Testis (tissue), 3 donors: ENCODE data around the gene UGT1A10. TPM values are rescaled to one million over a fixed set of nuclear protein-coding genes. Genes with fewer than 3 reads are reported as not detected.
"Not testable (repeated sequence)": the region's sequence is repeated elsewhere in the genome, so short reads cannot be mapped to it uniquely, and the experiment has no call there.

Experiments used
- DNase-seq: peaks from one replicate; pipeline ENCODE4 v3.0.0-alpha.2; 2019
- H3K27ac ChIP-seq, 2 donors: fragments of 200-600 bp; sonication (generic); one replicate each; pipeline ENCODE4 v1.5.1; 2019
- H3K27me3 ChIP-seq: fragments of 200-600 bp; sonication (generic); one replicate; pipeline ENCODE4 v1.5.1; 2019
- H3K36me3 ChIP-seq: fragments of 200-600 bp; sonication (generic); one replicate; pipeline ENCODE4 v1.5.1; 2017; ENCODE audit warnings: low read depth; ENCODE audit errors: missing control alignments
- H3K4me1 ChIP-seq: fragments of 200-600 bp; sonication (generic); one replicate; pipeline ENCODE4 v1.5.1; 2019
- H3K4me3 ChIP-seq, 2 donors: fragments of 200-600 bp; sonication (generic); one replicate each; pipeline ENCODE4 v1.5.1; 2017 to 2019
- H3K9me3 ChIP-seq: fragments of 200-600 bp; sonication (generic); one replicate; pipeline ENCODE4 v1.5.1; 2017
- CTCF ChIP-seq, 3 experiments: fragments of 450-650 bp in 2 of 3; fragments of 200-600 bp in 1 of 3; sonication (generic) in 1 of 3; IDR thresholded peaks; one replicate each; pipeline ENCODE4 v1.5.1; 2016 to 2019; ENCODE audit warnings: antibody characterized with exemption in 3 of 3, mild to moderate bottlenecking in 2 of 3, moderate library complexity in 1 of 3
- POLR2A ChIP-seq: fragments of 450-650 bp; IDR thresholded peaks from one replicate; pipeline ENCODE4 v1.6.1; 2017; ENCODE audit warnings: antibody characterized with exemption, mild to moderate bottlenecking, moderate library complexity
- WGBS, 2 donors: methylation state at CpG; one replicate each; pipeline ENCODE4 v1.1.5; 2018; 5-methylcytosine and 5-hydroxymethylcytosine counted together
- intact Hi-C: fragments of 100-400 bp; cut with DNase I; formaldehyde crosslinking; loops from one replicate; pipeline ENCODE4 v1.15.1; 2023; ENCODE audit warnings: low total_unique reads
- polyA plus RNA-seq: library from polyadenylated mRNA; stranded (reverse); fragments of 350-450 nt; fragmentation: Illumina TruSeq; extraction: RNeasy Lipid Tissue Mini Kit (QIAGEN cat#74804); gene quantifications from one replicate; pipeline ENCODE4 v1.2.3, GENCODE V29; 2014; ENCODE audit warnings: low read depth, low replicate concordance; ENCODE audit not compliant: insufficient read depth
- total RNA-seq, 2 donors: library from RNA; depleted of rRNA; stranded (reverse); fragments of >200 nt; gene quantifications; one replicate each; pipeline ENCODE4 v1.2.3, GENCODE V29; 2016

Gene UGT1A10
- total and polyA plus RNA-seq, 3 donors from 2014 or later: 0.29 to 0.68 (median 0.31) TPM

GRCh38 chr2:233655043-233655442, 18.8 kb downstream of the UGT1A10 start:
- Histone ChIP-seq H3K4me1 (no peaks in the 10 kb centered on the region), H3K36me3 (no peaks in the 10 kb centered on the region), H3K9me3 (no peaks in the 10 kb centered on the region), H3K27ac (no peak overlapping the region), H3K4me3 (no peak overlapping the region), H3K27me3 (no peaks in the 10 kb centered on the region)
- intact Hi-C loops: no loop called here
- WGBS, 2 donors: 61 to 67% methylated on average over 1 of the region's 1 CpG
- no peak for DNase-seq
- no peak for TF ChIP-seq CTCF (IDR thresholded peaks at IDR 0.05)
- no peak for TF ChIP-seq POLR2A

GRCh38 chr2:233655943-233656342, 19.7 kb downstream of the UGT1A10 start:
- H3K36me3 ChIP-seq, intact Hi-C loops, H3K27ac ChIP-seq, H3K4me3 ChIP-seq, H3K4me1 ChIP-seq, H3K9me3 ChIP-seq, H3K27me3 ChIP-seq, DNase-seq: not testable (repeated sequence)
- WGBS, 2 donors: 91 to 96% methylated on average over 3 of the region's 3 CpGs

- H3K9me3 ChIP-seq: no peaks in the 10 kb centered on the region
- 89 to 93% methylated on average over 10 of the region's 10 CpGs for WGBS, 2 donors
Measured at GRCh38 chr2:233656443-233656842, 20.2 kb downstream of the UGT1A10 start.

GRCh38 chr2:233658610-233659009, 22.4 kb downstream of the UGT1A10 start:
- Histone ChIP-seq H3K27me3 (no peaks in the 10 kb centered on the region), H3K4me3 (no peak overlapping the region), H3K9me3 (no peaks in the 10 kb centered on the region), H3K27ac (no peak overlapping the region), H3K4me1 (no peaks in the 10 kb centered on the region), H3K36me3 (no peaks in the 10 kb centered on the region)
- intact Hi-C loops: no loop called here
- no peak for DNase-seq
- TF ChIP-seq CTCF (IDR thresholded peaks at IDR 0.05) (no peak), POLR2A (no peak)

More at GRCh38 chr2:233656443-233656842, 20.2 kb downstream of the UGT1A10 start:
- Histone ChIP-seq H3K27me3 (no peaks in the 10 kb centered on the region), H3K4me3 (no peak overlapping the region), H3K4me1 (no peaks in the 10 kb centered on the region), H3K27ac (no peak overlapping the region), H3K36me3 (no peaks in the 10 kb centered on the region)
- DNase-seq: no peak
- TF ChIP-seq CTCF (IDR thresholded peaks at IDR 0.05) (no peak), POLR2A (no peak)
- intact Hi-C loops: no loop called here

GRCh38 chr2:233663911-233664310, 27.7 kb downstream of the UGT1A10 start:
- intact Hi-C loops: no loop called here
- no peaks in the 10 kb centered on the region for H3K36me3 ChIP-seq
- no peak overlapping the region for H3K4me3 ChIP-seq
- no peaks in the 10 kb centered on the region for H3K9me3 ChIP-seq
- H3K27ac ChIP-seq: no peak overlapping the region
- no peak for TF ChIP-seq POLR2A
- no peak for TF ChIP-seq CTCF (IDR thresholded peaks at IDR 0.05)
- no peaks in the 10 kb centered on the region for H3K4me1 ChIP-seq
- 48 to 55% methylated on average over 1 of the region's 1 CpG for WGBS, 2 donors
- no peak for DNase-seq
- no peaks in the 10 kb centered on the region for H3K27me3 ChIP-seq
